HEK293T (cell line): Measurements from ENCODE around the gene MLLT3.

ENCODE experiments used
- ELF4 ChIP-seq: fragments of 450-650 bp; IDR thresholded peaks from 2 replicates; pipeline ENCODE4 v1.6.1; 2017; ENCODE audit warnings: antibody characterized with exemption
- FOXM1 ChIP-seq: fragments of 450-650 bp; IDR thresholded peaks from 2 replicates; pipeline ENCODE4 v1.6.1; 2017; ENCODE audit warnings: mild to moderate bottlenecking, borderline replicate concordance
- LEF1 ChIP-seq: fragments of 450-650 bp; IDR thresholded peaks from 2 replicates; pipeline ENCODE4 v1.6.1; 2017; ENCODE audit warnings: mild to moderate bottlenecking, borderline replicate concordance
- SP1 ChIP-seq: fragments of 450-650 bp; IDR thresholded peaks from 2 replicates; pipeline ENCODE4 v1.6.1; 2017
- SUZ12 ChIP-seq: fragments of 450-650 bp; IDR thresholded peaks from 2 replicates; pipeline ENCODE4 v1.6.1; 2016; ENCODE audit warnings: mild to moderate bottlenecking

GRCh38 chr9:20428976-20429375 is 193.3 kb downstream of the MLLT3 start:
- TF ChIP-seq FOXM1 (no peak), ELF4 (no peak), SUZ12 (no peak), LEF1 (no peak), SP1 (no peak)
